ENCODE measurements around the gene ZMYND8. TPM values are rescaled to one million over a fixed set of nuclear protein-coding genes. Genes with fewer than 3 reads are reported as not detected.

The ZMYND8 gene
- total and polyA plus RNA-seq, 4 donors, result 14.2 to 46.4 (median 30.1) TPM

DNA sequence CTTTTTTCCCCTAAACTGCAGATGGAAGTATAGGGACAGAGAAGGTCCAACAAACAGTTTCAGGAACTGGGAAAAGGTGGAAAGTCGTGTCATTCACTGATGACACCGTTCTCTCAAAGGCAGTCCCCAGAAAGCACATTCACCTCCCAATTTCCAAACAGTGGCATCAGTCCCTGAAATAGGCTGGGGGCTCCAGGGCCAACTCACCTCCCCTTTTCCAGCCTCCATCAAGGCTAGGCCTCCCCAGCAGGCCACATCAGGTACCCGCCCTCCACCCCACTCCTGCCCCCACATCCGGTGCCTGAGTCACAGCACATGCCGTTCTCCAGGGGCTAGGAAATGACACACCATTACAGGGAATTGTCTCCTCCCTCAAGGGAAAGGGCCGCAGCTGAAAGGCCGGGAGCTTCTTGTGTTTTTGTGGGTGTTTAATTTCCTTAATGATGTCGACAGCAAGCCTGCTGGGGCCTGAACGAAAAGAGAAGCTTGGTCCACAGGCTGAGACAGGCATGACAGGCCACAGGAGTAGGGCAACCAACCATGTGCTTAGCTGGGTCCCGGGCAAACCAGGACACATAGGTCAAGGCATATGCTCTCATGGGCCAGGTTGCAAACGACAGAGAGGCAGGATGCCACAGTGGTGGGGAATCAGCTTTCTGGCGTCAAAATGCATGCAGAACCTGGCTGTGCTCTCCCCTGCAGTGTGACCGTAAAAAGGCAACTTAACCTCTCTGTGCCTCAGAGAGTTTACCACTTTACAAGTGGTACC is 39.2 kb downstream of the ZMYND8 start:
- H3K27ac ChIP-seq (ENCODE audit: low read depth in 1 of 2, low read length in 1 of 2), result peak overlapping the region; percentile 99 to 100
- H3K36me3 ChIP-seq (ENCODE audit: control insufficient read depth in 4 of 4, insufficient read depth in 4 of 4, low read length in 4 of 4), result no peaks in the 10 kb centered on the region
- TF ChIP-seq, protein P1, sequence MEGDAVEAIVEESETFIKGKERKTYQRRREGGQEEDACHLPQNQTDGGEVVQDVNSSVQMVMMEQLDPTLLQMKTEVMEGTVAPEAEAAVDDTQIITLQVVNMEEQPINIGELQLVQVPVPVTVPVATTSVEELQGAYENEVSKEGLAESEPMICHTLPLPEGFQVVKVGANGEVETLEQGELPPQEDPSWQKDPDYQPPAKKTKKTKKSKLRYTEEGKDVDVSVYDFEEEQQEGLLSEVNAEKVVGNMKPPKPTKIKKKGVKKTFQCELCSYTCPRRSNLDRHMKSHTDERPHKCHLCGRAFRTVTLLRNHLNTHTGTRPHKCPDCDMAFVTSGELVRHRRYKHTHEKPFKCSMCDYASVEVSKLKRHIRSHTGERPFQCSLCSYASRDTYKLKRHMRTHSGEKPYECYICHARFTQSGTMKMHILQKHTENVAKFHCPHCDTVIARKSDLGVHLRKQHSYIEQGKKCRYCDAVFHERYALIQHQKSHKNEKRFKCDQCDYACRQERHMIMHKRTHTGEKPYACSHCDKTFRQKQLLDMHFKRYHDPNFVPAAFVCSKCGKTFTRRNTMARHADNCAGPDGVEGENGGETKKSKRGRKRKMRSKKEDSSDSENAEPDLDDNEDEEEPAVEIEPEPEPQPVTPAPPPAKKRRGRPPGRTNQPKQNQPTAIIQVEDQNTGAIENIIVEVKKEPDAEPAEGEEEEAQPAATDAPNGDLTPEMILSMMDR (IDR thresholded peaks at IDR 0.05; ENCODE audit: control extremely low read depth, extremely low read depth), result no peak
- no peaks in the 10 kb centered on the region for H3K27me3 ChIP-seq (ENCODE audit: control insufficient read depth in 3 of 3, insufficient read depth in 3 of 3, low read length in 2 of 3)
- DNase-seq (peak; percentile 37 to 77 (median 67)), ATAC-seq (ENCODE audit: insufficient read depth, low FRiP score) (peak; percentile 67)
- H3K4me3 ChIP-seq, result no peak overlapping the region
- 18 to 20% methylated on average over 13 of the region's 13 CpGs for WGBS, 2 donors
- H3K9ac ChIP-seq (ENCODE audit: insufficient read depth in 1 of 2, low read length in 2 of 2), result peak overlapping the region in 1 of 2 donors; percentile 72
- H3K9me3 ChIP-seq (ENCODE audit: control insufficient read depth in 4 of 4, insufficient read depth in 3 of 4, low read length in 3 of 4), result no peaks in the 10 kb centered on the region
- peaks cover 23 to 59% (median 43%) of the 10 kb centered on the region in 5 donors for H3K4me1 ChIP-seq (ENCODE audit: control insufficient read depth in 5 of 5, insufficient read depth in 5 of 5, low read length in 5 of 5)

DNA sequence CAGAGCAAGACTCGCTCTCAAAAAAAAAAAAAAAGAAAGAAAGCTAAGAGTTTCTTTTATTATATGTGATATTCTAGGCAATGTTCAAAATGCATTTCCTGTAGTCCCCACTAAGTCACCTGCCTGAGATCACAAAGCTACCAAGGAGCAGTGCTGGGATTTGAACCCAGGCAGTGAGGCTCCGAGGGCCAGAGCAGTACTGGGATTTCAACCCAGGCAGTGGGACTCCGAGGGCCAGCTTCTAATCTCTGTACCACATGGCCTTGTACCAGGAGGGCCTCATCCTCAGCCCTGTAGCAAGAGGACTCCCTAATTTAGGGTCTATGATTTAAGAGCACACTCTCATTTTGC is 39.7 kb downstream of the ZMYND8 start:
- Histone ChIP-seq H3K27me3 (ENCODE audit: control insufficient read depth in 3 of 3, insufficient read depth in 3 of 3, low read length in 2 of 3) (no peaks in the 10 kb centered on the region), H3K36me3 (ENCODE audit: control insufficient read depth in 4 of 4, insufficient read depth in 4 of 4, low read length in 4 of 4) (peaks cover 0 to 2% (median 0%) of the 10 kb centered on the region in 4 donors), H3K9me3 (ENCODE audit: control insufficient read depth in 4 of 4, insufficient read depth in 3 of 4, low read length in 3 of 4) (no peaks in the 10 kb centered on the region), H3K27ac (ENCODE audit: low read depth in 1 of 2, low read length in 1 of 2) (peak overlapping the region; percentile 99 to 100), H3K9ac (ENCODE audit: insufficient read depth in 1 of 2, low read length in 2 of 2) (peak overlapping the region in 1 of 2 donors; percentile 72), H3K4me3 (no peak overlapping the region), H3K4me1 (ENCODE audit: control insufficient read depth in 5 of 5, insufficient read depth in 5 of 5, low read length in 5 of 5) (peaks cover 23 to 59% (median 43%) of the 10 kb centered on the region in 5 donors)
- ATAC-seq (ENCODE audit: insufficient read depth, low FRiP score) (no peak), DNase-seq (no peak)
- TF ChIP-seq, protein P1 (IDR thresholded peaks at IDR 0.05; ENCODE audit: control extremely low read depth, extremely low read depth), result no peak
- 81 to 88% methylated on average over 3 of the region's 3 CpGs for WGBS, 2 donors

DNA sequence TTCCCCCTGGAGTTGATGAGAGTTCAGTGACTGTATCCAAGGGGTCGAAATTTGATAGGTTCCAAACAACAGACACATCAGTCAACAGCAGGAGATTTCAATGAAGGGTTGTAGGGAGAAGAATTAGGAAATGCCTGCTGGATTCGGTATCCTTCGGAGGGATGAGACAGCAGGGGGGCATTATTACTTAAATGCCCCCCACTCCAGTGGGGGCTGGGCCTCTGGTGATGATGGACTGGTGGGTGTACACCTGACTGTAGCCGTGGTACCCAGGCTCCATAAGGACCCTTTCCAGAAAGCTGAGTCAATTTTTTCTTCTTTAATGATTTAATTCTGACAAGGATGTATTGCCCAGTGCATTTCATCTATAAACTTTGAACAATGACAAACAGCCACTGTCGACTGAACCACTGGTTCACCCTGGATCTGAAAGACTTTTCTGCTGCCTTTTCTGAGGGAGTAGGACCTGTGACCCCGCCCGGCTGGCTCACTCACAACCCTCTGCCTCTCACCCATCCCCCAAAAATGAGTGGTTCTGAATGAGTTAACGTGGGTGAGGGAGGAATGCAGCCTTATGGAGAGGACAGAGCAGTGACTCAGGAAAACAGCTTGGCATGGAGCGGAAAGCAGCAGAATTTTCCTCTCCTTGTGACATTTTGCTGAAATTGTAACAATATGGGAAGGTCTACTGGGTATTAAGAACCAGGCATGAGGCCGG is 41.0 kb downstream of the ZMYND8 start:
- peak overlapping the region in 1 of 2 donors; percentile 49 for H3K9ac ChIP-seq (ENCODE audit: insufficient read depth in 1 of 2, low read length in 2 of 2)
- DNase-seq (peak; percentile 45 to 62 (median 57)), ATAC-seq (ENCODE audit: insufficient read depth, low FRiP score) (no peak)
- WGBS, 2 donors, result 61 to 81% methylated on average over 10 of the region's 10 CpGs
- H3K4me3 ChIP-seq, result no peak overlapping the region
- peaks cover 23 to 51% (median 43%) of the 10 kb centered on the region in 5 donors for H3K4me1 ChIP-seq (ENCODE audit: control insufficient read depth in 5 of 5, insufficient read depth in 5 of 5, low read length in 5 of 5)
- H3K9me3 ChIP-seq (ENCODE audit: control insufficient read depth in 4 of 4, insufficient read depth in 3 of 4, low read length in 3 of 4), result no peaks in the 10 kb centered on the region
- peak overlapping the region; percentile 84 to 100 for H3K27ac ChIP-seq (ENCODE audit: low read depth in 1 of 2, low read length in 1 of 2)
- H3K36me3 ChIP-seq (ENCODE audit: control insufficient read depth in 4 of 4, insufficient read depth in 4 of 4, low read length in 4 of 4), result peaks cover 0 to 3% (median 1%) of the 10 kb centered on the region in 4 donors
- no peaks in the 10 kb centered on the region for H3K27me3 ChIP-seq (ENCODE audit: control insufficient read depth in 3 of 3, insufficient read depth in 3 of 3, low read length in 2 of 3)
- TF ChIP-seq, protein P1 (IDR thresholded peaks at IDR 0.05; ENCODE audit: control extremely low read depth, extremely low read depth), result no peak
